GM19397 (cell line): Measurements from ENCODE around the gene TCERG1.

ENCODE experiments used
- ATAC-seq: cut with Tn5 transposase; IDR thresholded peaks from one replicate; pipeline ENCODE4 v1.9.1; 2021; ENCODE audit warnings: mild to moderate bottlenecking, moderate library complexity; ENCODE audit not compliant: unreplicated experiment

Gene TCERG1

DNA sequence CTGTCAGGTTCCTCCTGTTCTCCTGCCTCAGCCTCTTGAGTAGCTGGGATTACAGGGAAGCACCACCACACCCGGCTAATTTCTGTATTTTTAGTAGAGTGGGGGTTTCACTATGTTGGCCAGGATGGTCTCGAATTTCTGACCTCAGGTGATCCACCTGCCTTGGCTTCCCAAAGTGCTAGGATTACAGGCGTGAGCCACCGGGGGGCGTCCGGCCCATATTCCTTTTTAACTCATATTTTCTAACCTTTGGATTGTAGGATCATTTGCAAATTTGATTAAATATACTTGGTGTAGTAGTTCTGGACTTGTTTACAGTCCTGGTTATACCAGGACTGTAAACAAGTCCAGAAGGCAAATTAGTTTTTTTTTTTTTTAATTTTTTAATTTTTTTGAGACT is 4.3 kb downstream of the TCERG1 start:
- ATAC-seq: no peak

GRCh38 chr5:146457431-146457830 is 10.3 kb downstream of the TCERG1 start:
- ATAC-seq: no peak

- no peak for ATAC-seq
Measured at GRCh38 chr5:146458894-146459293, 11.8 kb downstream of the TCERG1 start.

DNA sequence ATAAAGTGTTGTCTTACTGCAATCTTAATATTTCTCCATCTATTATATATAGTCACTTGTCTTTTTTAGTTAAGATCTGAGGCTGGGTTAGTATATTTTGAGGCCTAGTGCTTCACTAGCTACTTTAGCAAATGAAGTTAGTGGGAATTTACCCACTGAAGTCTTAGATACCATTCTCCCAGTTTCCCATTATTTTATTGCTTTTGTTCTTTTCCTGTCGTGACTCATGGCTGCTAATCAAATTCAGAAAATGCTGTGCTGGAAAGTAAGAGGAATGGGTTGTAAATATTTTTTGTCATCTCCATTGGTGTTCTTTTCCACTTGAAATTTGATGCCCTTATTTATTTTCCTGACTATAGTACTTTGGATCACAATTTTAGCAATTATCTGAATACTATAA is 14.2 kb downstream of the TCERG1 start:
- no peak for ATAC-seq

DNA sequence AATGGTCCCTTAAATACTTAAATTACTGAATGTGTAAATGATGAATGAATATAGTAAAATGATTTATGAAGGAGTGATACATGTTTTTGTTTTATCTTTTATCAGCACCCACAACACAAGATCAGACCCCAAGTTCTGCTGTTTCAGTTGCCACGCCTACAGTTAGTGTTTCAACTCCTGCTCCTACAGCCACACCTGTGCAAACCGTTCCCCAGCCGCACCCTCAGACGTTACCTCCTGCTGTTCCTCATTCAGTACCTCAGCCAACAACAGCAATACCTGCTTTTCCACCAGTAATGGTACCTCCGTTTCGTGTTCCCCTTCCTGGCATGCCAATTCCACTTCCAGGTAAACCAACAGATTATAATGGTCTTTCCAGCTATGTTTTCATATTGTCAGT is 16.3 kb downstream of the TCERG1 start:
- ATAC-seq: no peak

DNA sequence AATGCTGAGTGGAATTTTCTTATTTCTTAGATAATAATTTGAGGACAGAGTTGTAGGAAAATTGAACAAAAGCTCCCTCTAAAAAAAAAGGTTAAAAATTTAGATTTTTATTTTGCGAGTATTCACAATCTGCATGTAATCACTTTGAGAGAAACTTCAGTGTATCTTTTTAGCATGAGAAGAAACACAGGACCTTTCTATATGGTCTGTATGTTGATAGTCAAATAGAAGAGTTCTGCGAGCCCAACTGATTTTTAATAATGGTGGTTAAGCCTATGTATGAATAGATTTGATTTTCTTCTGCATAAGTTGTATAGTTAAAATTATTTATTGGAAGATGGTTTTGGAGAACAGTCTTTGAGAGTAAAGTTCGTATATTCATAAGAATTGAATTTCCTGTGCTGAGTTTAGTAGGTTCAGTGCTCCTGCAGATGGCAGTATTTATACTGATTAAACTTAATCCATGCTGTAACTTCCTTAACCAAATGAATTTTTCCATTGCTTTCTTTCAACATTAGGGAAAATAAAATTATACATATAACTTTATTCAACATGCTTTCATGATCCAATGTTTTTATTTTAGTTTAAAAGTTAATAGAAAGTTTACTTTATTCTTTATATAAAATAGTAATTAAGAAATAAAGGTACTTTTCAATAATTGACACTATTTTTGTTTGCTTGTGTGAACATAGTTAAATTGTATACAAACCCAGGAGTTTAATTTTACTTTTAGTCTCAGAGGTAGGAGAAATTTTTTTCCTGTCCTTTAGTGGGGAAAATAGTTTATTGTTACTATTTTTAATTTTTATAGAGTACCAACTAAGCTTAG is 19.6 kb downstream of the TCERG1 start:
- no peak for ATAC-seq

GRCh38 chr5:146467760-146468159 is 20.6 kb downstream of the TCERG1 start:
- ATAC-seq: no peak

DNA sequence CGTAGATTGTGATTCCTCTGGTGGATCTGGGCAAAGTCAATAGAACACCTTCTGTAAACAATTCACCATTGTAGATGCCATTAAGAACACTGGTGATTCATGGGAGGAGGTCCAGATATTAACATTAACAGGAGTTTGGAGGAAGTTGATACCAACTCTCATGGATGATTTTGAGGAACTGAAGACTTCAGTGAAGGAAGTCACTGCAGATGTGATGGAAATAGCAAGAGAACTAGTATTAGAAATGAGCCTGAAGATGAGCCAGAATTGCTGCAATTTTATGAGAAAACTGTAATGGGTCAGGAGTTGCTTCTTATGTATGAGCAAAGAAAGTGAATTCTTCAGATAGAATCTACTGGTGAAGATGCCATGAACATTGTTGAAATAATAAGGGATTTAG is 26.9 kb downstream of the TCERG1 start:
- no peak for ATAC-seq

DNA sequence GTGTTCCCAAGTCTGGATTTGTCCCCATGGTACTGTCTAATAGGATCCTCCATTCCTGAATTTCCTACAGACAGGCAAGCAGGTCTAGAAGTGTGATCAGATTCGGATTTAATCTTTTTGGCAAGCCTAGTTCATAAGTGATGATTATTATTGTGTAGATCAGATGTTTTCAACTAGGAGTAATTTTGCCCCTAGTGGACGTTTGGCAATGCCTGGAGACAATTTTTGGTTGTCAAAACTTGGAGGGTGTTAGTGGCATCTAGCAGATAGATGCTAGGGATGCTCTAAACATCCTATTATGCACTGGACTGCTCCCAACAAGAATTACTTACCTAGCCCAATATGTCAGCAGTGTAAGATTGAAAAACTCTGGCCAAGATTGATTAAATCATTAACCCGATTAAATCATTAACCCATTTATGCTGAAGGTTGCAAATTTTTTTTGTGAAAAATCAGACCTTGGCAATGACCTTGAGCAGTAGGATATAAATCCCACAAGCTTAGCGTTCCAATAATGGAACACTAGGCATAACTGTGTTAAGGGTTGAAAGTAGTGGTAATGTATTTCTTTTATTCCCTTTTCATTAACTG is 28.2 kb downstream of the TCERG1 start:
- ATAC-seq: no peak

- ATAC-seq: no peak
Measured at GRCh38 chr5:146475906-146476305, 28.8 kb downstream of the TCERG1 start.

- ATAC-seq: no peak
Measured at GRCh38 chr5:146482775-146483174, 35.6 kb downstream of the TCERG1 start.

- ATAC-seq: no peak
Measured at GRCh38 chr5:146484714-146485391, 37.7 kb downstream of the TCERG1 start.

GRCh38 chr5:146490089-146490843 is 43.1 kb downstream of the TCERG1 start:
- no peak for ATAC-seq

- no peak for ATAC-seq
Measured at GRCh38 chr5:146494656-146495055, 47.5 kb downstream of the TCERG1 start.

- no peak for ATAC-seq
Measured at GRCh38 chr5:146499680-146500079, 52.5 kb downstream of the TCERG1 start.

DNA sequence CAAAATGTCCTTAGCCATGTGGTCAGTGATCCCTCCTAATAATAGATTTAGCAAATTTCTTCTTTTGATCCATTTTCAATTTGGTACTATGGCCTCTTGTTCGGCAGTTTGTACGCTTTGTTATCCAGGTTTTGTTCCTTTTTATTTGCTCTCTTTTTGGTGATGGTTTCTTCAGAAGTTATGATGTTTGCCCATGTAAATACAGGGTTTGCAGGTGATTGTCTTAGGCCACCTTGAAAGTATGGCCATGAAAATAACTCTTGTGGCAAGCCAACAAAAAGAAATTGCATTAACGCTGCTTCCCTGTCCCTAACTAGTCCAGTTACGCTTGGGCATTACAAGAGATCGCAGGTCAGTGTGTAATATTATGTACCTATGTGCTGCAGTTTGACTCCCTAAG is 60.3 kb downstream of the TCERG1 start:
- no peak for ATAC-seq

DNA sequence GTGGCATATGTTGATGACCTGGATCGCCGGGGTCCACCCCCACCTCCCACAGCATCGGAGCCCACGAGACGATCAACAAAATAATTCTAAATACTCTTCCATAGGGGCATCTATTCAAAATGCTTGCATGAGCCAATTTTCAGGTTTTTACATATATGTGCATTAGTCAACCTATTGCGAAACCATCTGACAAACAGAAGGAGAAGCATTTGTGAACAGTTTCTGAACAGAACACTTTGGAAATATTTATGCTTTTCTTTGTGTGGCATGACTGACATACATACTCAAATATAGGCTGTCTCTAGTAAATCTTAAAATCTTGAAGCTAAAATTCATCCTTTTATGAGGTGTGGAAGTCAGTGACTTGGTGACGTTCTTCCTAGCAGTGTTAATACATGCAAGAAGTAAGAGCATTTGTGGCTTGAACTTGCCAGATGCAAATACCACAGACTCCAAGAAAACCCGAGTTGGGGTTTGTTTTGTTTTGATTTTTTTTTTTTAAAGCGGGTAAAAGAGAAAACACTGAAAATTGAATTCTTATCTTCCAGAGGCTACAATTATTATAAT is 63.5 kb downstream of the TCERG1 start:
- ATAC-seq: no peak

DNA sequence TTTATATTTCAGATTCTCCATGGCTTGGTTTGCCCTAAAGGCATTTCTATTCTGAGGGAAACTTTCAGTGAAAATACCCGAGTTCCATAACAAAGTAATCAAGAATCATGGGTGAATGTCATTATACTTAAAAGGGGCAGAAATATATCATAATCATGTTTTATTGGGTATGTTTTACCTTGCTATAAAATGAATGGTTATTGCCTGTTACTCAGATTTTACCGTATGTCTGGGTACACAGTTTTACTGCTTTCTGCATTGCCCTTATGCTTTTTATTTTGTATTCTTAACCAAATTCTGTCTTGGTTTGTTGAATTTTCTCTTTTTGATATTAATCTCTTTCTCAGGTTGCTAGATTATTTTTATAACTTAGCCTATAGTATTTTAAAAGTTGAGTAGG is 66.3 kb downstream of the TCERG1 start:
- ATAC-seq: no peak

GRCh38 chr5:146514575-146514974 is 67.4 kb downstream of the TCERG1 start:
- ATAC-seq: no peak

- no peak for ATAC-seq
Measured at GRCh38 chr5:146515473-146516150, 68.5 kb downstream of the TCERG1 start.

GRCh38 chr5:146516151-146516475 is 69.0 kb downstream of the TCERG1 start, which contains the start of gene GPR151:
GPR151 (minus strand) TSS chr5:146516190; CDS start chr5:146516113, 77 bp downstream.
- ATAC-seq: no peak
